H1 (cell line): ENCODE data around the gene HOXD11. TPM values are rescaled to one million over a fixed set of nuclear protein-coding genes. Genes with fewer than 3 reads are reported as not detected.
A peak's percentile ranks its signal among the peaks of the same experiment; 100 is the strongest.

Source experiments
- CTCF ChIA-PET: fragments of 300-600 bp; sonication (Branson Sonifier 250); formaldehyde crosslinking; loops from one replicate; lab custom pipeline; 2021; ENCODE audit not compliant: partially characterized antibody; lab: Charles Lee
- POLR2A ChIA-PET: fragments of 300-600 bp; sonication (Branson Sonifier 250); formaldehyde crosslinking; loops from one replicate; lab custom pipeline; 2021; ENCODE audit warnings: inconsistent platforms; ENCODE audit not compliant: partially characterized antibody; lab: Charles Lee
- DNase-seq, 2 experiments: peaks; one replicate each; pipeline versions ENCODE4 v3.0.0 to v3.0.0-alpha.2; 2010 to 2022; ENCODE audit warnings: low spot score in 2 of 2, low read depth in 1 of 2, mixed read lengths in 1 of 2
- FAIRE-seq: peaks from 2 replicates; lab custom pipeline; 2011; peaks lifted over from hg19 to GRCh38; lab: Jason Lieb, UNC
- H2AFZ ChIP-seq: 2 replicates; pipeline ENCODE4 v1.8.1; 2012; ENCODE audit warnings: low read length, inconsistent platforms
- H2AK5ac ChIP-seq: 2 replicates; pipeline ENCODE4 v1.6.1; 2013; ENCODE audit warnings: low read depth, low read length
- H2BK120ac ChIP-seq: replicated peaks from 2 replicates; pipeline ENCODE3; 2013; ENCODE audit warnings: low read depth, low read length, inconsistent platforms
- H2BK12ac ChIP-seq: 2 replicates; pipeline ENCODE4 v1.6.1; 2013; ENCODE audit warnings: low read depth, low read length
- H2BK15ac ChIP-seq: 2 replicates; pipeline ENCODE4 v1.6.1; 2013; ENCODE audit warnings: low read length
- H2BK20ac ChIP-seq: 2 replicates; pipeline ENCODE4 v1.6.1; 2013; ENCODE audit warnings: low read length
- H2BK5ac ChIP-seq: 2 replicates; pipeline ENCODE4 v1.6.1; 2013; ENCODE audit warnings: low read depth, low read length
- H3K14ac ChIP-seq: 2 replicates; pipeline ENCODE4 v1.6.1; 2013; ENCODE audit warnings: inconsistent platforms; ENCODE audit not compliant: insufficient read length
- H3K18ac ChIP-seq: 2 replicates; pipeline ENCODE4 v1.6.1; 2013; ENCODE audit warnings: low read length; ENCODE audit errors: extremely low read depth
- H3K23ac ChIP-seq: 2 replicates; pipeline ENCODE4 v1.6.1; 2013; ENCODE audit warnings: inconsistent platforms; ENCODE audit not compliant: insufficient read length
- H3K23me2 ChIP-seq: 2 replicates; pipeline ENCODE4 v1.6.1; 2013; ENCODE audit warnings: low read depth, low read length
- H3K27ac ChIP-seq: 2 replicates; pipeline ENCODE4 v1.6.1; 2011; ENCODE audit warnings: low read depth, low read length, inconsistent platforms
- H3K27me3 ChIP-seq, 4 experiments: replicated peaks in 1 of 4; 1 replicate in 1 of 4; 2 replicates in 3 of 4; pipeline versions ENCODE4 v1.6.1 to v1.8.1; 2011 to 2013; ENCODE audit warnings: low read length in 3 of 4, mild to moderate bottlenecking in 3 of 4, inconsistent platforms in 2 of 4, mixed read lengths in 2 of 4, moderate library complexity in 1 of 4; ENCODE audit not compliant: control insufficient read depth in 3 of 4, insufficient read depth in 3 of 4; ENCODE audit errors: extremely low read depth in 1 of 4
- H3K36me3 ChIP-seq, 4 experiments: 2 replicates each; pipeline versions ENCODE4 v1.6.1 to v1.8.1; 2011 to 2013; ENCODE audit warnings: mild to moderate bottlenecking in 4 of 4, low read length in 3 of 4, moderate library complexity in 2 of 4, control low read depth in 1 of 4, inconsistent platforms in 1 of 4; ENCODE audit not compliant: insufficient read depth in 4 of 4, control insufficient read depth in 2 of 4
- H3K4ac ChIP-seq: replicated peaks from 2 replicates; pipeline ENCODE3; 2013; ENCODE audit warnings: low read length, low read depth, mixed read lengths, inconsistent platforms; ENCODE audit not compliant: insufficient read length
- H3K4me1 ChIP-seq, 4 experiments: replicated peaks in 1 of 4; 1 replicate in 1 of 4; 2 replicates in 3 of 4; pipeline versions ENCODE4 v1.6.1 to v1.8.1; 2011 to 2013; ENCODE audit warnings: low read length in 3 of 4, inconsistent platforms in 2 of 4, mixed read lengths in 1 of 4; ENCODE audit not compliant: insufficient read depth in 4 of 4, control insufficient read depth in 3 of 4
- H3K4me2 ChIP-seq, 2 experiments: 2 replicates each; pipeline versions ENCODE4 v1.6.1 to v1.8.1; 2011 to 2013; ENCODE audit warnings: low read depth in 2 of 2, low read length in 2 of 2, control low read depth in 1 of 2, inconsistent platforms in 1 of 2, mild to moderate bottlenecking in 1 of 2; ENCODE audit not compliant: insufficient read depth in 1 of 2
- H3K4me3 ChIP-seq, 4 experiments: fragments of 200-600, 300-600 bp in 1 of 4; sonication (generic), shearing (Covaris generic), sonication (Bioruptor Twin) in 1 of 4; 2 replicates each; pipeline versions ENCODE4 v1.5.1 to v1.8.1; 2011 to 2016; ENCODE audit warnings: low read length in 4 of 4, low read depth in 3 of 4, control low read depth in 2 of 4, inconsistent platforms in 2 of 4, mild to moderate bottlenecking in 2 of 4, mixed read lengths in 1 of 4, moderate library complexity in 1 of 4; ENCODE audit not compliant: insufficient read depth in 2 of 4; ENCODE audit errors: extremely low read depth in 1 of 4
- H3K56ac ChIP-seq: replicated peaks from 2 replicates; pipeline ENCODE3; 2013; ENCODE audit warnings: low read depth, mild to moderate bottlenecking, mixed read lengths, low read length, inconsistent platforms; ENCODE audit not compliant: insufficient read length
- H3K79me1 ChIP-seq: 2 replicates; pipeline ENCODE4 v1.6.1; 2013; ENCODE audit warnings: low read depth, low read length, control low read depth
- H3K79me2 ChIP-seq, 2 experiments: 2 replicates each; pipeline versions ENCODE4 v1.6.1 to v1.8.1; 2012 to 2013; ENCODE audit warnings: low read length in 2 of 2, mild to moderate bottlenecking in 2 of 2, inconsistent platforms in 1 of 2; ENCODE audit not compliant: insufficient read depth in 2 of 2, control insufficient read depth in 1 of 2
- H3K9ac ChIP-seq, 4 experiments: replicated peaks in 1 of 4; 1 replicate in 1 of 4; 2 replicates in 3 of 4; pipeline versions ENCODE4 v1.6.1 to v1.8.1; 2011 to 2013; ENCODE audit warnings: low read depth in 3 of 4, low read length in 3 of 4, control low read depth in 2 of 4, mild to moderate bottlenecking in 2 of 4, moderate library complexity in 2 of 4, inconsistent platforms in 1 of 4; ENCODE audit errors: extremely low read depth in 1 of 4
- H3K9me3 ChIP-seq, 2 experiments: 2 replicates each; pipeline versions ENCODE4 v1.6.1 to v1.8.1; 2012 to 2013; ENCODE audit warnings: mild to moderate bottlenecking in 2 of 2, moderate library complexity in 2 of 2, control low read depth in 1 of 2, inconsistent platforms in 1 of 2, low read depth in 1 of 2, low read length in 1 of 2, mixed read lengths in 1 of 2; ENCODE audit not compliant: insufficient read depth in 2 of 2
- H4K20me1 ChIP-seq, 2 experiments: replicated peaks in 1 of 2; 2 replicates each; pipeline versions ENCODE3 to v1.8.1; 2011 to 2013; ENCODE audit warnings: inconsistent platforms in 2 of 2, low read length in 2 of 2, mild to moderate bottlenecking in 1 of 2; ENCODE audit not compliant: insufficient read depth in 2 of 2, control insufficient read depth in 1 of 2
- H4K5ac ChIP-seq: 2 replicates; pipeline ENCODE4 v1.6.1; 2013; ENCODE audit warnings: low read length, low read depth, mixed read lengths, inconsistent platforms; ENCODE audit not compliant: insufficient read length
- H4K8ac ChIP-seq: 2 replicates; pipeline ENCODE4 v1.8.0; 2013; ENCODE audit warnings: mild to moderate bottlenecking, moderate library complexity, low read length, inconsistent platforms; ENCODE audit not compliant: insufficient read depth; ENCODE audit errors: extremely low read depth
- H4K91ac ChIP-seq: replicated peaks from 2 replicates; pipeline ENCODE3; 2013; ENCODE audit warnings: low read length, mixed read lengths, inconsistent platforms; ENCODE audit not compliant: insufficient read length
- BCL11A ChIP-seq, 2 experiments: IDR thresholded peaks; one replicate each; pipeline ENCODE4 v1.6.1; 2011; ENCODE audit warnings: low read depth in 2 of 2, low read length in 2 of 2, mild to moderate bottlenecking in 2 of 2
- CBX8 ChIP-seq: fragments of 300-800, 300-1000 bp; sonication (generic); IDR thresholded peaks from 2 replicates; pipeline ENCODE4 v1.7.1; 2016; ENCODE audit warnings: low read depth, low read length, borderline replicate concordance
- EZH2 ChIP-seq: fragments of 200-600 bp; sonication (generic); IDR thresholded peaks from 2 replicates; pipeline ENCODE4 v1.7.1; 2012; ENCODE audit warnings: low read depth, mild to moderate bottlenecking, moderate library complexity, low read length, inconsistent platforms; ENCODE audit not compliant: severe bottlenecking
- HDAC6 ChIP-seq: IDR thresholded peaks from one replicate; pipeline ENCODE4 v1.7.1; 2012; ENCODE audit warnings: low read depth, mild to moderate bottlenecking, inconsistent platforms, low read length, moderate library complexity
- KDM4A ChIP-seq: IDR thresholded peaks from one replicate; pipeline ENCODE4 v1.7.1; 2012; ENCODE audit warnings: low read depth, mild to moderate bottlenecking, moderate library complexity, low read length, inconsistent platforms; ENCODE audit not compliant: severe bottlenecking
- KDM5A ChIP-seq: fragments of 200-600 bp; IDR thresholded peaks from 2 replicates; pipeline ENCODE4 v1.7.1; 2012; ENCODE audit warnings: mild to moderate bottlenecking, low read length, inconsistent platforms, mixed read lengths
- POLR2AphosphoS5 ChIP-seq: IDR thresholded peaks from 2 replicates; pipeline ENCODE4 v1.6.1; 2011; ENCODE audit warnings: low read depth, low read length
- POU5F1 ChIP-seq: IDR thresholded peaks from 2 replicates; pipeline ENCODE4 v1.6.1; 2011; ENCODE audit warnings: low read depth, mild to moderate bottlenecking, low read length, moderate library complexity
- RNF2 ChIP-seq: fragments of 200-900, 300-1000 bp; sonication (generic); IDR thresholded peaks from 2 replicates; pipeline ENCODE4 v1.7.1; 2016; ENCODE audit warnings: borderline replicate concordance, low read depth, mild to moderate bottlenecking, antibody characterized with exemption, low read length; ENCODE audit not compliant: poor library complexity, severe bottlenecking; ENCODE audit errors: missing control alignments
- SUZ12 ChIP-seq: fragments of 200-600 bp; sonication (generic); IDR thresholded peaks from 2 replicates; pipeline ENCODE4 v1.6.1; 2012; ENCODE audit warnings: mild to moderate bottlenecking, inconsistent platforms, low read length, moderate library complexity, mixed read lengths
- WGBS, 2 experiments: shearing (Covaris generic) in 1 of 2; methylation state at CpG; one replicate each; pipeline versions ENCODE4 v1.1.6 to v1.1.7; 2013 to 2015; ENCODE audit warnings: low lambda C conversion rate in 2 of 2, mixed read lengths in 2 of 2, inconsistent platforms in 1 of 2, low coverage in 1 of 2, missing lambda C conversion rate in 1 of 2; ENCODE audit not compliant: insufficient replicate concordance in 2 of 2, insufficient coverage in 1 of 2, insufficient read length in 1 of 2; ENCODE audit errors: extremely low coverage in 1 of 2, missing lambda C conversion rate in 1 of 2; 5-methylcytosine and 5-hydroxymethylcytosine counted together
- polyA plus RNA-seq, 7 experiments: library from polyadenylated mRNA; depleted of rRNA in 3 of 7; stranded (reverse) in 5 of 7; unstranded in 2 of 7; fragments of >200 nt in 5 of 7; fragments of 200-250 nt in 2 of 7; gene quantifications; 1 replicate in 5 of 7; 2 replicates in 1 of 7; 4 replicates in 1 of 7; pipeline versions ENCODE4 v1.2.1 to v1.2.3, GENCODE V29; 2011 to 2013; ENCODE audit warnings: missing spikeins in 2 of 7, mixed read lengths in 2 of 7
- total RNA-seq: library from RNA; stranded (reverse); fragmentation: NEBNext Ultra II Directional; extraction: Animal tissue kit (Norgen Biotek cat#: 25700); gene quantifications from 2 replicates; pipeline ENCODE4 v1.2.1, GENCODE V29; 2021

Gene HOXD11
- total and polyA plus RNA-seq, 2 of the 8 experiments (the other 6 are each of a cell fraction or from before 2014, with no cell fraction given) = not detected

GRCh38 chr2:176071330-176072291, 35.5 kb upstream of the HOXD11 start:
- H4K8ac ChIP-seq = peak overlapping the region; percentile 45
- CTCF ChIA-PET = interaction anchor here (0.8 to 1.8 kb wide), 11 partner anchors 8 to 704 kb away, joined by 3 to 17 read pairs (median 4); no protein-coding TSS in a partner anchor
- H3K18ac ChIP-seq = no peak overlapping the region; the same call in 1 of the 2 replicates
- H4K20me1 ChIP-seq = peaks cover 16 to 17% of the 10 kb centered on the region in 2 experiments
- H2BK15ac ChIP-seq = no peak overlapping the region
- TF ChIP-seq HDAC6 (no peak), KDM4A (no peak), BCL11A (IDR thresholded peaks at IDR 0.05; ENCODE audit: low read depth in 2 of 2, low read length in 2 of 2) (no peak), RNF2 (peak; percentile 73), POLR2AphosphoS5 (no peak), CBX8 (peak; percentile 78; the same call in 1 of the 2 replicates), POU5F1 (no peak), EZH2 (peak; percentile 93), SUZ12 (peak; percentile 98), KDM5A (no peak)
- H2BK20ac ChIP-seq = no peak overlapping the region
- H3K27ac ChIP-seq = no peak overlapping the region
- H2BK120ac ChIP-seq = no peak overlapping the region
- no peak overlapping the region for H3K23ac ChIP-seq
- FAIRE-seq (no peak), DNase-seq (peak in 1 of 2 experiments; percentile 54)
- H2AK5ac ChIP-seq = no peak overlapping the region
- H3K14ac ChIP-seq = no peak overlapping the region
- POLR2A ChIA-PET = no interaction called here
- H3K79me1 ChIP-seq = no peaks in the 10 kb centered on the region
- no peak overlapping the region for H4K91ac ChIP-seq
- H3K9me3 ChIP-seq = no peaks in the 10 kb centered on the region
- peaks cover 3 to 19% (median 11%) of the 10 kb centered on the region in 4 experiments; a peak in 5 of 7 replicates for H3K4me1 ChIP-seq
- H4K5ac ChIP-seq = no peak overlapping the region
- peaks cover 0 to 4% (median 0%) of the 10 kb centered on the region in 4 experiments; a peak in 1 of 8 replicates for H3K36me3 ChIP-seq
- 15% methylated on average over 48 of the region's 58 CpGs; no CpG with 5 or more reads in 1 of the 2 experiments for WGBS, 2 experiments
- no peak overlapping the region for H2BK5ac ChIP-seq
- H3K4me3 ChIP-seq = peak overlapping the region in 1 of 4 experiments; percentile 25; a peak in 1 of 8 replicates
- H3K4me2 ChIP-seq = peak overlapping the region; percentile 7 to 39; a peak in 3 of 4 replicates
- no peaks in the 10 kb centered on the region; the same call in 1 of the 2 replicates for H3K23me2 ChIP-seq
- H2AFZ ChIP-seq = no peak overlapping the region; the same call in 1 of the 2 replicates
- H3K56ac ChIP-seq = no peak overlapping the region
- no peak overlapping the region for H3K9ac ChIP-seq
- no peaks in the 10 kb centered on the region for H3K79me2 ChIP-seq
- H3K27me3 ChIP-seq = peaks cover 100% of the 10 kb centered on the region in 4 experiments
- peak overlapping the region; percentile 50; the same call in 1 of the 2 replicates for H2BK12ac ChIP-seq
- no peak overlapping the region for H3K4ac ChIP-seq
